NCI-H187 treated with DMSO at 0.1 percent for 48 hours (cell line): ENCODE data around the gene CACFD1.

Source experiments
- DNase-seq: peaks from one replicate; lab custom pipeline; 2025; lab: John Stamatoyannopoulos, UW

CACFD1 gene

DNA sequence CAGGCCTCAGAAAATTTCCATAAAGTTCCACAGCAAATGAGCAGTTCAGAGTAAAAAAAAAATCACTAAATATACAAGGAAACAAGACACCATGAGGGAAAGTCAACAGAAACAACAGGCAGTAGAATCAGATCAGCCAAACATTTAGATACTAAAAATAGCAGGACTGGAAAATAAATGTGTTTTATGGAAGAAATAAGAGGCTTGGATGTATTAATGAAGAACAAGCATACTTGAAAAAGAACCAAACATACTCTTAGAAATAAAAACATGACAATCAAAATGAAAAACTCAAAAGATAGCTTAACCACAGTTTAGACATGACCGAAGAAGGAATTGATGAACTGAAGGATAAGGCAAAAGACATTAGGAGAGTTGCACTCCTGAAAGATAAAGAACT is 42.3 kb downstream of the CACFD1 start:
- DNase-seq = no peak

DNA sequence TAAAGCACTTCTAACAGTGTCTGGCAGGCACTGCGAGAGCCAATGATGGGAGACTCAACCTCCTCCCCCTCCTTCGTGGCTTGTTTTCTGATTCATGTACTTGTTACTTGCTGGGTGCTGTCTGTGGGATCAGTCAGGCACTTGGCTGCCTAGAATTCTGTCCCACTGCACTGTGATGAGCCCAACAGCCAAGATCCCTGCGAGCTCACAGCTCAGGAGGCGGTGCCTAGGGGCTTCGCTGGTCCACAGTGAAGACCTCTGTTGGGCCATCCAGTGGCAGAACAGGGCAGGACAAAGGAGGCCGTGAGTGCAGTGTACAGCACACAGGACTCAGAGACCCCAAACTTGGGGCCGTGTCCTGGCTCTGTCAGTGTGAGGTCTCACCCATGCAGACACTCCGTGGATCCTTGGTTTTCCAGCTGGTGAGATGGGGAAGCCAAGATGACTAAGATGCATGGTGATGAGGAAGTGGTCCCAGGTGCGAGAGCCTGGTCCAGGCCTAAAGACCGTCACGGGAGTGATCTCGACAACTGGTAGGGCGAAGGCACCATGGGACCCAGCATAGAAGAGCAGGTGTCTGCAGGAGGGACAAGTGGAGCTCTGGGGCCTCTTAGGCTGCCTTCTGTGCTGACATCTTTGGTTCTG is 45.5 kb downstream of the CACFD1 start:
- DNase-seq = no peak

DNA sequence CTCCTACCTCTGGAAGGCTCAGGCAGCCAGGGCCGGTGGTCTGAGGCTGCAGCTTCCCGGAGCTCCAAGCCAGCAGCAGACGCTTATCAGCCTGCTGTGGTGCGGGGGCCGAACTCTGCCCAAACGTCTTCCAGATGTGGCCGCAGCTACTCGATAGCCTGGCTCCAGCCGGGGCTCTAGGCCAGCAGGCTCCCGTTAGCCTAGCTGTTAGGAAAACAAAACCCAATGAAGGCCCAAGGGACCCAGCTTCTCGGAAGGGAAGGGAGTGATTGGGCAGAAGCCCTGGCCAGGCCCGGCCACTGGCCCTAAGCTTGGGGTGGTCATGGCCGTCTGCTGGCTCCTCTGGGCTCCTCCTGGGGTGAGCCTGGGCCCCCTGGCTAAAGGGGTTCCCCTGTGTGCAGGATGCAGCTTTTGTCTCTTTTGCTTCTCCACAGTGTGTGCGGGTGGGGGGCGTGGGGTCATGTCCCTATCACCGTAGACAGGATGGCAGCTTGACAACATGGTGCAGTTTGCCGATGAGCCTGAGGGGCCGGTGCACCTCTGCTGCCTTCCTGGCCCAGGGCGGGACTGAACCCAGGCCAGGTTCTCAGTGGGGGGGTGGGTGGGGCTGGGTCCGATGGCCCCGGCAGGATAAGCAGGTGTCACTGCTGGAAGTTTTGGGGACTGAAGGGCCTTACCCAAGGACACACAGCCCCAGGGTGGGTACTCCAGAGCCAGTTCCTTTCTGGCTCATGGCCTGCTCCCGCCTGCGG is 46.3 kb downstream of the CACFD1 start:
- DNase-seq = no peak

DNA sequence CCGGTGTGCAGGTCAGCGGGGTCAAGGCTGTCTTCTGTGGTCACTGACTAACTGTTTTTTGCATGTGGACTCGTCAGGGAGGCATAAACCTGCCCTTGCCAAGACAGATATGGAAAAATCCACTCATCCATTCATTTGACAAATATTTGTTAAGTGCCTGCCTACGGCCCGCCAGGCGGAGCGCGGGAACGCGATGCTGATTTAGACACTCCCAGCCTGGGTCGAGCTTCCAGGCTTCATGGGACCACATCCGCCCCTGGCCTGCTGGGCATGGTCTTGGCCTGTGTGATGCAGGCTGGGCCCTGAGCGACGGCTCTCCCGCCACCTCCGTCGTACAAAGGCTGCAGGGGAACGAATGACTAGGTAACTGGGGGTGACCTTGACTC is 46.9 kb downstream of the CACFD1 start:
- no peak for DNase-seq

DNA sequence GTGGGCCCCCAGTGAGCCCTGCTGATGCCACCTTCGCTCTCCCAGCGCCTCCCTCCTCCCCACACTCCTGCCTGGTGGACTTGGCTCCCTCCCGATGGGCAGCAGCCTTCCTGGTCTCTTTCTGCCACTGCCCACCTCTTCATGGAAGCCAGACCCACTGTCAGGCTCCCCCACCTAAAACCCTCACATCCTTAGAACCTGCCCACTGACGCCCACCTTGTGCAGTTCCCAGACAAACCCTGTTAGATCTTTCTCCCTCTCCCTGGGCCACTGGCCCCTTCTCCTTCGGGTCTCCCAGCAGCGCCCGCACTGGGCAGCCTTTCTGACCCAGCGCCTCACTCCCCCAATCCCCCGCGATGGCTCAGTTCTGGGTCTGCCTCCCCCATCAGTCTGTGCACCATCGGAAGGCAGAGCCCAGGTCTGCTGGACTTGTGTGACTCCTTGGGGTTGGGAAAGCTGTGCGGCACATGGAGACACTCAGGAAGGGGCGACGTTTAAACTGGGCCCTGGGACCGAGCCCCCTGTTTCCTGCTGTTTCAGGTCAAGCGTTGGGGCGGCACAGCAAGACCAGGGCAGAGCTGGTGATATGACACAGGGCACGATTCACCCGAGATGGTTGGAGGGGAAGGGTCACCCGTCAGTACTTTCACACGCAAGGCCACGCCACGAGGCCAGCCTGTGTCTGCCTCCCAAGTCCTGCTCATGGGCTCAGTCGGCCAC is 47.6 kb downstream of the CACFD1 start:
- DNase-seq = no peak

DNA sequence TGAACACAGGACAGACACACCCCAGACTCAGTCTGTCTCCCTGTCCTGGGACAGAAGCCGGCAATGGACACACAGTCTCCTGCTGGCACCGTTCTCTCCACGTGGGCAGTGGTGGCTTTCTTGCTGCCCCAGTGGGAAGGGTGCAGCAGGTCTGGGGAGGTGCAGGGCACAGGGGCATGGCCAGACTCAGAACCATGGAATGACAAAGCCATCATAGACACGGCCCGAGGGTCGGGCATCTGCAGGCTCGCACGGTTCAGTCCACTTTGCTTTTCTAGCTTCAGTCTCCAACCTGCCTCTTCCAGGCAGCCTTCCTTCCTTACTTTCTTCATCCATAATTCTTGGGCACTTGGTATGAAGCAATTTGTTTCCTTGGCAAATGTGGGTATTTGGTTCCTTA is 48.3 kb downstream of the CACFD1 start:
- no peak for DNase-seq

DNA sequence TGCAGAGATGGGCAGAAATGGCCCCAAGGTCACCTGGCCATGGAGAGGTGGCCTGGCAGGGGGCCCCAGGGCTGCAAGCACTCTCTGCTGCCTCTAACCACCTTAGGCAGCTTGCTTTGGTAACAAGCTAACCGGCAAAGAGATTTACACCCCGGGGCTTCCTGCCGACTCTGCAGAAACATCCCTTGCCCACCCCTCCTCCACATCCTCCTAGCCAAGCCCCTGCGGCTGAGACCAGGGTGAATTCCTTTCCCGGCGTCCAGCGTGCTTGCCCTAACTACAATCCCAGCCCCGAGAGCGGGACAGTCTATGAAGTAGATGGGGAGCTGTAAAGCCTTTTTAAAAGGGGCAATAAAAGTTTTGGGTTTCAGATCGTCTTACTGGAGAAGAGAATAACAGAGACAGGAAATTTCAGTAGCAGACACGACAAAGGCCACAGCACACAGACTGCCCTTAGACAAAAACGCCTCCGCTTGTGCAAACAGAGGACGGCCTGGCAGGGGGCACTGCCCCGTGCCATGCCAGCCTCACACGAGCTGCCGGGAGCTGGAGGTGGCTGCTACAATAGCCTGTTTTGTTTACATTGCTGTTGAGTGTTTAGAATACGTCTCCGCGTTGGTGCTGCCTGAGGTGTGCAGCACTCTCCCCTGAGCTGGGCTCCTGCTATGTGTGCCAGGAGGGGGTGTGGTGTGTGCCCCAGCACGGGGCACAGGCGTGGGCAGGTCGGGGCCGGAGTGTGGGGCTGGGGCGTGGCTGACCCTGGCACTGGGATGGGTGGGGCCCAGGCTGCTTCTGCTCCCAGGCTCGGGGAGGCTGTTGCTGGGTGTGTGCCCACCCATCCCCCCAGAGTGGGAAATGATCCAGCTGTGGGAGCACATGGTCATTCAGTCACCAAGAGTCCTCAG is 49.7 kb downstream of the CACFD1 start:
- no peak for DNase-seq

DNA sequence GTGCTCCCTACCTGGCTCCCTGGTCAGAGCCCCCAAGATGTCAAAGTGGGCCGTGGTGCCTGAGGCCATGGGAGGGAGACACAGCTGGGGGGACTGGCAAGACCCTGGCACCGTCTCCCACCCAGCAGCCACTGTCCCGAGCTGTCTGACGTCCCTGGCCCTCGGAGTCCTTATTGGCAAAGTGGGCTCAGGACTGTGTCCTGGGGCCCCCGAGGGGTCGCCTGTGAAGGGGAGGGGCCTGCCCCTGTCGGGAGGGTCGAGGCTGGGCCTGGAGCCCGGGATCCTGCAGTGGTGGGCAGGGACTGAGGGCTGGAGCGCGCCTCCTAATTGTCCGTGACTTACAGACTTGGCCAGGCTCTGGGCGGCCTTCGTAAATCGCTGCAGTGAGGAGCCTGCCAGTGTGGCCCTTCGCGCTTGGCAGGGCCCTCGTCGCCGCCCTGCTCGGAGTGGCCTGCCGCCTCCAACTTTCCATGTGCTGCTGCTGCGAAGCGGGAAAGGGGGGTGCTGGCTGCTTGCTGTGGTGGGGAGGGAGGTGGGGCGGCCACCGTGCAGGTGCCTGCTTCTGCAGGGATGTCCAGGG is 51.2 kb downstream of the CACFD1 start:
- no peak for DNase-seq

DNA sequence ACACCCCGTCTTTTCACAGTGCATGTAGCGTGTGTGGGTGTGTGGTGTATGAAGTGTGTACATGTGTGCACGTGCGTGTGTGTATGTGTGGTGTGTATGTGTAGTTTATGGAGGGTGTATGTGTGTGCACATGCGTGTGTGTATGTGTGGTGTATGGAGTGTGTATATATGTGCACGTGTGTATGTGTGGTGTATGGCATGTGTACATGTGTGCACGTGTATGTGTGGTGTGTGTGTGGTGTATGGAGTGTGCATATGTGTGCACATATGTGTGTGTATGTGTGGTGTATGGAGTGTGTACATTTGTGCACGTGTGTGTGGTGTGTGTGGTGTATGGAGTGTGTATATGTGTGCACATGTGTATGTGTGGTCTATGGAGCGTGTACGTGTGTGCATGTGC is 51.8 kb downstream of the CACFD1 start:
- DNase-seq = no peak

DNA sequence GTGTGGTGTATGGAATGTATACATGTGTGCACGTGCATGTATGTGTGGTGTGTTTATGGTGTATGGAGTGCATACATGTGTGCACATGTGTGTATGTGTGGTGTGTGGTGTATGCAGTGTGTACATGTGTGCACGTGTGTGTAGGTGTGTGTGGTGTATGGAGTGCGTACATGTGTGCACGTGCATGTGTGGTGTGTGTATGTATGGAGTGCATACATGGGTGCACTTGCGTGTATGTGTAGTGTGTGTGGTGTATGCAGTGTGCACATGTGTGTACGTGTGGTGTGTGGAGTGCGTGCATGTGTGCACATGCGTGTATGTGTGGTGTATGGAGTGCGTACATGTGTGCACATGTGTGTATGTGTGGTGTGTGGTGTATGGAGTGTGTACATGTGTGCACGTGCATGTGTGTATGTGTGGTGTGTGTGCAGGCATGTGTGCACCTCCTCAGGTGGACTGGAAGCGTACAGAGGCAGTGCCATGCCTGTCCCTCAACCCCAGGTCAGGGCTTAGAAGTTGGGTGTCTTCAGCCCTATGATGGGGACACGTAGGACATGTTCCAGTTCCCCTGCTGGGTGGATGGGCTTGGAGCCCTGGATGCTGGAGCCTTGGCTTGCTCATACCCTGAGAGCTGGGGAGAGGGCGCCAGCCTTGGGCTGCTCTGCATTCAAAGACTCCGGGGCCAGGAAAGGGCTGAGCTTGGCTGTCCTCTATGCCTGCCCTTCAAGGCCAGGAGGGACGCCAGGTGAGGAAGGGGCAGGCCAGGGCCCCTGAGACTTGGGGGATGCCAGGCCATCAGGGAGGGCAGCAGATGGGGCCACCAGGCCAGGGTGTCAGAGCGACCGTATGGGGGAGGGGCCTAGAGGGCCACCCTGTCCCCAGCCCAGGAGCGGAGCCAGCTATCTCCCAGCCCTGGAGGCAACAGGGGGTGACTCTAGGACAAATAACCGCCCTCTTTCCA is 52.8 kb downstream of the CACFD1 start:
- DNase-seq = no peak

DNA sequence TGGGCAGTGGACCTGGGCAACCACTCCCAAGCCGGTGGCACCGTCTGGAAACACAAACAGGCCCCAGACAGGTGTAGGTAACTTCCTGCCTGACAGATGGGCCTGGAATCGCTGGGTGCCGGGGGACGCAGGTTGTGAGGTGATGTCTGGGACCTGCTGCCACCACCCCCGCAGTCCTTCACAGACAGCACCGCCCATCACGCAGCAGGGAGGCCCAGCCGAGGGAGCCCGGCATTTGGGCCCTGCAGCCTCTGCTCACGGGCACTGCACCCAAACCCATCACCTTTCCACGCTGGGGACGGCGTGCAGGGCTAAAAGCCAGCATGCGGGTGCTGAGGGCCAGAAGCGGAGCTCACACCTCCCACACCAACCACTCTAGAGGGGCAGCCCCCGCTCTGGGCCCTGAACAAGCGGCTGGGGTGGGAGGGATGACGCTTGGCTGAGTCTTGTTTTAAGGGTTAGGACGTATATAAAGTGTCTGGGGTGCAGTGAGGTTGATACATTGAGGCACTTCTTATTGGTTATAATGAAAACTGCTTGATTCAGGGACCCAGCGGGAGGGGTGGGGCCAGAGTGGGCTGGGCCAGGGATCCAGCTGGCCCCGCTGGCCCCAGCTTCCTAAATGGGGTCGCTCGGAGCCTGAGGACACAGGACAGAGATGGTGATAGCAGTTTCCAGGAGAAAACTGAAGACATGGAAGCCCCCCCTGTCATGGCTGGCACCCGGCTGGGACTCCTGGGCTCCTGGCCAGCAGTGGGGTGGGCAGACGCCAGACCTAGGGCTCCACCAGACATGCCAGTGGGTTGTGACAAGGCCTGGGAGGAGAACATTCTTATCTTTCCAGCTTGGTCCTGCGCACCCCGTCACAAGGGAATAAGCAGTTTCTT is 53.7 kb downstream of the CACFD1 start:
- no peak for DNase-seq

DNA sequence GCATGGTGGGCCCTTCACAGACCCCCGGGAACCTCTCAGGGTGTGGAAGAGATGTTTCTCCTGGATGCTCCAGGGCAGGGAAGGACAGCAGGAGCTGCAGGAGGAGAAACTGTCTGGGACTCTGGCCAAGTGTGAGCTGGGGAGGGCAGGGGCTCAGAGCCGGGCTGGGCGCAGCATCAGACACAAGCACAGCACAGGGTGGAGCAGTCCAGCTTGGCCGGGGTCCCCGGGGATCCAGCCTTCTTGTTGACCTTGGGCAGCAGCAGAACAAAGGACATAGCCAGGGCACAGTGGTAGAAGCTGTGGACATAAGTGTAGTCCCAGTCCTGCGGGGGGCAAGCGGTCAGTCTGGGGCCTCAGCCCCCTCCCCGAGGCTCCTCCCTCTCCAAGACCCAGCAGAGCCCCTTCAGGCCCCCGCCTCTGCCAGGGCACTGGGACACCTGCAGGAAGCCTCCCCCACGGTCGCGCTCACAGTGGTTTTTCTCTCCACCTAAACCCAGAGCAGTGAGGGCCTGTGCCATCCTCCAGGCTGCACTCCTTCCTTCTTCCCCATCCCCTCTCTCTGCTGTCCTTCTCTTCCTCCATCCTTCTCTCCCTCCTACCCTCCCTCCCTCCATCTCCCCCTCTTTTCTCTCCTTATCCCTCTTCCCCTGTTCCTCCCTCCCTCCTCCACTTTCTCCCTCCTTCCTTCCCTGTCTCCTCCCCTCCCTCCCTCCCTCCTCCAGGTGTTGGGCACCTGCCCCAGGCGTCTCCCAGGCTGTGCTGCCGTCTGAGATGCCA is 54.9 kb downstream of the CACFD1 start:
- DNase-seq = no peak

DNA sequence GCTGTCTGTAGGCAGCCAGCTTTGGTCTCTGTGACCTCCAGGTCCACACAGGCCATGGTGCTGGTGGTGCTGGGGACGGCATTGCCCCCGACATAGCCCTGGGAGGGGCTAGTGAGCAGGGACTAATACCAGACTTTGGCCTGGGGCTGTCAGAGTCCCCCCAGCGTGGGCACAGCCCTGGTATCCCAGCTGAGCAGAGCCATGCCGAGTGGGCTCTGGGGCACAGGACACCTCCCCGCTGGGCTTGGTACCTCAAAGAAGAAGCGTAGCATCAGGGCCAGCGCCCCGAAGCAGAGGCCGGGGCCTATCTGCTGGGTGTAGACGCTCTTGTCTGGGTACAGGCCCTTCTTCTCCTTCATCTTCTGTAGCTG is 55.4 kb downstream of the CACFD1 start:
- DNase-seq = no peak

DNA sequence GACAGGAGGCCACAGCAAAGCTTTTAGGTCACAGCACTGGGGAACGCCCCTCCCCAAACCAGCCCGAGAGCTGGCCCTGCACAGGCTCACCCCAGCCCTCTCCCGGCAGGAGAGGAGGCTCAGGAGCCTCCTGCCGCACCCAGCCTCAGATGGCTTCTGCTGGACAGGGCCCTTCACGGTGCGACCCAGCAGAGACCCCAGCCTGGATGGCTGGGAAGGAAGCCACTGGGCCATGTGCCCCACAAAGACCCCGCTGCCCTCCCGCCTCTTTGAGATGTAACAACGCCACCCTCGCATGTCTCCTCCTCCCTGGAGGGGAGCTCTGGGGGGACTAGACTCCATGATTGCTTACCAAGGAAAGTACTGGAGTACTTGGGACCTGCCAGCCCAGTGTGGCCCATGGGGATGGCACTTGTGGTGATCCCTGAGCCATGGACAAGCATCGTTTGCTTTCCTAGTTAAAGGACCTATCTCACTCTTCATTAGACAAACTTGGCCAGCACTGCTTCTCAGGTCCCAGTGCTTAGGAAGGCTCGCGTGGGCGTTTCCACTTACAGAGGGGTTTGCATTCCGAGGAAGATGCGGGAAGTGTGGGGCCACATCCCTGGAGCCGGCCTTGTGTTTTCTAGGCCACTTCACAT is 56.0 kb downstream of the CACFD1 start:
- no peak for DNase-seq

DNA sequence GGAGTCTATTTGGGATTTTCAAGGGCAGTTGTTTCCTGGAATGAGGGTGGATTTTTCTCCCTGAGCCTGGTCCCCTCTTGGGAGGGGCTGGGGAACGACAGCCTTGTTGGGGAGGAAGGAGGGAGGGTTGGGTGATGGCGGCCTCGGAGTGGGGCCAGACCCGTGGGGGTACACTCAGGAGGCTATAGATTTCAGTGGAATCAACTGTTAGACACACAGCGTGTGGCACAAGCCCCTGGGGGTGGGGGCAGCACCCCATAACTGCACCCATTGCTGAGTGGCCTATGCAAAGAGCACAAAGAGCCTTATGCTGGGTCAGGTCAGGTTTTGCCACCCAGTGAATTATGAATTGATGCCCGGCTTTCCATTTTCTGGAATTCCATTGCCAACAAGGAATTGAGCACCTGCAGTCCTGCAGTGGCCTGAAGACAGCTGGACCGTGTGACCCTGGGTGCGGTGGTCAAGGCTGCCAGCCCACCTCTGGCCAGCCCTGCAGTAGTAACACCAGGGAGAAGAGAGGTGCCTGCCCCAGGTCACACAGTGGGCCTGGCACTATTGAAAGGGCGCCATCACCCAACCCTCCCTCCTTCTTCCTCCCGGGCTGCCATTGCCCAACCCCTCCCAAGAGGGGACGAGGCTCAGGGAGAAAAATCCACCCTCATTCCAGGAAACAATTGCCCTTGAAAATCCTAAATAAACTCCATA is 56.6 kb downstream of the CACFD1 start:
- DNase-seq = no peak

DNA sequence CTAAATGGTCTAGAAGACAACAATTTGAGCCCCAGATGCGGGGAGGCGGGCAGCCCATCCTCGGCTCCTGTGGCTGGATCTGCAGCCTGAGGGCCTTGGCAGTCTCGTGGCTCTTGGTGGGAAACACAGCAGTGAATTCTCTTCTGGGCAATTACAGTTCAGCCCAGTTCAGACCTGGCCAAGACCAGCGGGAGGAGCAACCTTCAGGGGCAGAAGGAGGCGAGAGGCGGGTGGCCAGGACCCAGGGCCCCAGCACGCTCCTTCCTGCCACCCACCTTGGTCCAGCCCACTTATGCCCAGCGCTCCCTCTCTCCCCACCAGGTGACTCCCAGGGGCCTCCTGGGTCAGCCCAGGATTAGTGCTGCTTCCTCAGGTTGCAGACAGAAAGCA is 57.2 kb downstream of the CACFD1 start:
- DNase-seq = no peak

DNA sequence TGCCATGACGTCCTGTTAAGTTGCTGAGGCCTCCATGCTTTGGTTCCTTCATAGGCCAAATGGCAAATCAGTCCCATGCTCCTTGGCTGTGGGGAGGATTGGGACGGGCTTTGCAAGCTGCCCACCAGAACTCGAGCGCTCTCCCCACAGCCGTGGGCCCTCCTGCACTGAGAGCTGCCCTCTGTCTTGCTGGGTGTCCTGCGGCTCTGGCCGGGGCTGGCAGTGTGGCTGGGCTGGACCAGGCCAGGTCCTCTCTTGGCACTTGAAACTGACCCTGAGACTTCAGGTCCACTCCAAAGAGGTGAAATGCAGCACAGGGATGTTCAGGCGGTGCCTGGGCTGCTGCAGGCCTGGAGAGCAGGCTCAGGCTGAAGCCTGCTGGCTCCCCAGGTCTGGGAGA is 57.9 kb downstream of the CACFD1 start:
- no peak for DNase-seq

DNA sequence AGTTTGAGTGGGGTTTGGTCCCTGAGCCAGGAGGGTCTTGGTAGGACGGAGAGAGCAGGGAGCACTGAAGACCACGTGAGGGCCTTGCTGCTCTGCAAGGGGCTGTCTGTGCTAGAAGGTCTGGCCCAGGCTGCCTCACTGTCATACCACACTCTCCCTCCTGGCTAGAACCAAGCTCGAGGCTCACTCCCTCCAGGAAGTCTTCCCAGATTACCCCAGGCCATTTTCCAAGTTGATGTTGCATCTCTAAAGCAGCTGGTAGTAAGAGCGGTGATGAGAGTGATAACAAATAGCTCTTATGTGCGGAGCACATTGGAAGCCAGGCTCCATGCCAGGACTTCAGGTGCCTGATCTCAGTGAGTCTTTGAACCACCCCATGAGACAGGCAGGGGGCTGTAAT is 58.4 kb downstream of the CACFD1 start:
- DNase-seq = no peak
